AG04449 (cell line): Measurements from ENCODE around the gene PTPRC.

ENCODE experiments used
- CTCF ChIA-PET: fragments of 350-600 bp; formaldehyde crosslinking; extraction: SDS; loops from one replicate; lab custom pipeline; 2021; ENCODE audit warnings: antibody characterized with exemption; lab: Yijun Ruan, JAX
- POLR2A ChIA-PET: fragments of 400-600, 350-600 bp; formaldehyde crosslinking; extraction: SDS; loops from one replicate; lab custom pipeline; 2020; ENCODE audit warnings: antibody characterized with exemption, inconsistent platforms; lab: Yijun Ruan, JAX
- DNase-seq: peaks from one replicate; pipeline ENCODE4 v3.0.0-alpha.2; 2010; ENCODE audit warnings: low read depth, low spot score
- H3K4me3 ChIP-seq: 2 replicates; pipeline ENCODE4 v1.5.1; 2011; ENCODE audit warnings: low read depth, mild to moderate bottlenecking, control low read depth, low read length
- TF ChIP-seq, protein P1 (sequence below): IDR thresholded peaks from one replicate; pipeline ENCODE4 v1.5.1; 2011; ENCODE audit warnings: mild to moderate bottlenecking, moderate library complexity, low read length, control low read depth, inconsistent platforms; ENCODE audit not compliant: insufficient read depth; ENCODE audit errors: missing control alignments

PTPRC gene

DNA sequence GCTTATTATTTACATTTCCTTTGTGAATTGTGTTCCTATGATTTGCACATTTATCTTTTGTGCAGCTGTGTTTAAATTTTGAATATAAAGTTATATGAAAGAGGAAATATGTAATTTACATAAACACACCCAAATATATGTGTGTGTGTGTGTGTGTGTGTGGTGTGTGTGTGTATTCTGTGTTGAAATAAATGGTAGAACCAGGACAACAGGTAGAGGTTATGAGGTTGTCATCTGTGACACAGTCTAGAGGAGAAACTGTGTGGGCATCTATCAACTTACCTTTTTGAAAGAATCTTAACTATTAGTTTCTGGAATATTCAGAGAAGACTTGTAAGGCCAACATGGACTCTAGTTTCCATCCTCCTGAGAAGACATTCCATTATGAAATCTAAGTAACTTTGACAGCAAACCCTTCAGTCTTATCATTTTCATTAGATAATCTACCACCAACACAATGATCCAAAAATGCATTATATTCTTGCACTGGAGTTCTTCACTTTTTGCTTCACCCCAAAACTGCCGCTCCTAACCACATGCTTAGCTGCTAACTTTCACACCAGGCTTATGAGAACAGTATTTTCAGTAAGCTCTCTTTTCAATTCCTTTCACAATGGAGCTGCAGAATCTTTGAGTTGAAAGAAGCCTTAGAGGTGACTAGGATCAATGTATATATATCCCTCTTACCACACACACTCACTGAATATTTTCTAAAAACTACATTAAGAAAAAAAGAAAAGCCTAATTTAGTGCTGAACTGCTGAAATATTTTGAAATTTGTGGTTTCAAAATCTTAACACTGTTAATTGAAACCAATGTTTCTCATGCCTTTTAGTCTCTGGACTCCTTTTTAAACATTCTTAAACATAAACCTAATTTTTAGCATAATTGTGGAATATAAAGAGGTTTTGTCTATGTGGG, 21.8 kb downstream of the PTPRC start:
- POLR2A ChIA-PET: no interaction called here
- no peak overlapping the region for H3K4me3 ChIP-seq
- CTCF ChIA-PET: no interaction called here
- TF ChIP-seq, protein P1, sequence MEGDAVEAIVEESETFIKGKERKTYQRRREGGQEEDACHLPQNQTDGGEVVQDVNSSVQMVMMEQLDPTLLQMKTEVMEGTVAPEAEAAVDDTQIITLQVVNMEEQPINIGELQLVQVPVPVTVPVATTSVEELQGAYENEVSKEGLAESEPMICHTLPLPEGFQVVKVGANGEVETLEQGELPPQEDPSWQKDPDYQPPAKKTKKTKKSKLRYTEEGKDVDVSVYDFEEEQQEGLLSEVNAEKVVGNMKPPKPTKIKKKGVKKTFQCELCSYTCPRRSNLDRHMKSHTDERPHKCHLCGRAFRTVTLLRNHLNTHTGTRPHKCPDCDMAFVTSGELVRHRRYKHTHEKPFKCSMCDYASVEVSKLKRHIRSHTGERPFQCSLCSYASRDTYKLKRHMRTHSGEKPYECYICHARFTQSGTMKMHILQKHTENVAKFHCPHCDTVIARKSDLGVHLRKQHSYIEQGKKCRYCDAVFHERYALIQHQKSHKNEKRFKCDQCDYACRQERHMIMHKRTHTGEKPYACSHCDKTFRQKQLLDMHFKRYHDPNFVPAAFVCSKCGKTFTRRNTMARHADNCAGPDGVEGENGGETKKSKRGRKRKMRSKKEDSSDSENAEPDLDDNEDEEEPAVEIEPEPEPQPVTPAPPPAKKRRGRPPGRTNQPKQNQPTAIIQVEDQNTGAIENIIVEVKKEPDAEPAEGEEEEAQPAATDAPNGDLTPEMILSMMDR: no peak
- no peak for DNase-seq

DNA sequence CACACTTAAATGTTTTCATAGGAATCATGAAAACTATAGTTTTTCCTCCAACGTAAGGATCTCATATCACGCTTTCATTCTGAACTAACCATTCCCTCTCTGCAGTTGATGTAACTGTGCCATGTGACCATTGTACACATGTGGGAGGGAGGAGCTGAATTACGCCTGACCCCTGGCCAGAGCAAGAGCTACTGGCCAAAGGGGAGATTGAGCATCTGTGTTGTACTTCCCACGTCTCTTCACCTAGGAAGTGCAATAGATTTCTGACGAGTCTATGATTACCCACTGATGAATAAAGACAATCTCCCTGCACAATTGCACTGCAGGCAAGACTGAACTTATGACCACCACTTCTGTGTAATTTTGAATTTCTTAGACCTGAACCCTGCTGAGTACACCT, 24.0 kb downstream of the PTPRC start:
- TF ChIP-seq, protein P1: no peak
- no peak for DNase-seq
- ChIA-PET POLR2A (no interaction called here), CTCF (interaction anchor here (1.4 kb wide), 1 partner anchor 12 kb away, joined by 3 read pairs; no protein-coding TSS in a partner anchor)
- no peak overlapping the region for H3K4me3 ChIP-seq

DNA sequence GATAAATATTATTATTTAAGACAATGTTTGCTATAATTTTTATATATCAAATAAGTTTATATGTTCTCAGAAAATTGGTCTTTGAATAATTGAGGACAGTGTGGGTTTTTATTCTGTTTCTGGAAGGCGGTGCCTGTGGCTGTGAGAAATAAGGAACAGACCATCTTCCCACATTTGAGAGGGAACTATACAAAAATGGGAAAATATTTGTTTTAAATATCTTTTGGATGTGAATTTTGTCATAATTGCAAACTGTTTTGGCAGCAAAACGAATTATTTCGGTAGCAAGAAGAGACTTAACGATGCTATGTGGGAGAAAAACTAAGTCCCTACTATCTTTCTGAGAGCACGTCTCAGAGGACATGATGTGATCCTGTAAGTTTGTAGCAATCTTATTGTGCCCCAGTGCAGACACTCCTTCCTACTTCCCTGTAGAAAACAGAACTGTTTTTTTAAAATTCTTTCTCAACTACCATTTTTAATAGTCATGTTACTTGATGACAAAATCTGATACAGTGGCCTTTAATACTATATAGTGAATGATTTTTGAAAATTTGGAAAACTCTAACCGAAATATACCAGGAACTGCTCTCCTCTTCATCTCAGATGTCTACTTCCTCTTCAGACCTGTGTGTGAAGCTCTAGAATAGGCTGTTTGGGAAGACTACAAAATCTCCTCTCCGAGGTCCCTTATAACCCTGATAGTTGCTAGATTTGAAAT, 25.4 kb downstream of the PTPRC start:
- ChIA-PET POLR2A (no interaction called here), CTCF (no interaction called here)
- no peak overlapping the region for H3K4me3 ChIP-seq
- TF ChIP-seq, protein P1: no peak
- no peak for DNase-seq

DNA sequence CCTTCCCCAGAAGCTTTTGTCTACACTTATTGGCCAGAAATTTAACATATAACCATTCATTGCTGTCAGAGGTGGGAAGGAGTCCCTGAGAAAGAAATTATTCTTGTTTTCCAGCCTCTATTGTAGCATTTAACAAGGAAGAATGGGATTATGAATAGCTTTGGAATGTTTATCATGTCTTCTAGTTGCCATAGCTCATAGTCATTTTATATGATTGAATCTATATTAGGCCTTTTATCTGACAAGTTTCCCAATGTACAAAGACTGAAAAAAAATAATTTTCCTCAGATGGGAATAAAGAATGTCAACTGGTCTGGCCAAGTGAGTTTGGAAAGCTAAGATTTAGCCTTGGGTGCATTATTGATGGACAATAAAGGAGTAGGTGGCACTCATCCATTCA, 28.3 kb downstream of the PTPRC start:
- CTCF ChIA-PET: interaction anchor here (0.7 to 1.3 kb wide), 4 partner anchors 16 to 511 kb away, joined by 3 to 5 read pairs (median 3); no protein-coding TSS in a partner anchor

DNA sequence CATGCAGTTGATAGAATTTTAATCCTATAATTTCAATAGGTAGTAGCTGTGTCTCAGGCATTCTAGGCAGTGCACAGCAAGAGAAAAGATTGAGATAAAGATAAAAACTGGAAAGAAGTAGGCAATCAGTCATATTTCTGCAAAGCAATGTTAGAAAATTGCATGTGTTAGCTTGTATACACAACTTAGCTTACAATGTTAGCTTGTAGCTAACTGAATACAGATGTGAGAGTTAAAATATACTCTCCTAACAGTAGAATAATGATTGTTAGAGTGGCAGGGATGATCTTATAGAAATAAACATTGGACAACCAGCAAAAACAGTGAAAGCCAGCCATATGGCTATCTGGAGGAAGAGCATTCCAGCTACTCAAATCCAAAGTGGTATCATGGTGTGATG, 29.0 kb downstream of the PTPRC start:
- ChIA-PET POLR2A (interaction anchor here (1.1 to 1.6 kb wide), 2 partner anchors 14 to 172 kb away, joined by 5 to 7 read pairs; no protein-coding TSS in a partner anchor), CTCF (interaction anchor here (0.7 to 1.3 kb wide), 5 partner anchors 15 to 580 kb away, joined by 3 to 5 read pairs (median 3); no protein-coding TSS in a partner anchor)
- TF ChIP-seq, protein P1: no peak
- no peak for DNase-seq
- H3K4me3 ChIP-seq: no peak overlapping the region

More for the DNA sequence above, 28.3 kb downstream of the PTPRC start:
- POLR2A ChIA-PET: interaction anchor here (1.6 kb wide), 1 partner anchor 14 kb away, joined by 5 read pairs; no protein-coding TSS in a partner anchor
- no peak for DNase-seq
- no peak overlapping the region for H3K4me3 ChIP-seq
- TF ChIP-seq, protein P1: no peak
